H9 (cell line): ENCODE measurements around the gene TMPRSS3. TPM values are rescaled to one million over a fixed set of nuclear protein-coding genes. Genes with fewer than 3 reads are reported as not detected.

Source experiments
- DNase-seq: peaks from one replicate; pipeline ENCODE4 v3.0.0-alpha.2; 2017
- H2AFZ ChIP-seq: one replicate; pipeline ENCODE4 v1.6.1; 2013; ENCODE audit warnings: mild to moderate bottlenecking, low read length, control low read depth, moderate library complexity
- H2AK5ac ChIP-seq: 2 replicates; pipeline ENCODE4 v1.6.1; 2013; ENCODE audit warnings: low read length, control low read depth, mixed read lengths; ENCODE audit not compliant: insufficient read length
- H2BK120ac ChIP-seq: one replicate; pipeline ENCODE4 v1.6.1; 2013; ENCODE audit warnings: low read depth, mild to moderate bottlenecking, low read length, control low read depth, inconsistent platforms; ENCODE audit not compliant: poor library complexity, severe bottlenecking
- H2BK12ac ChIP-seq: 2 replicates; pipeline ENCODE4 v1.6.1; 2013; ENCODE audit warnings: low read length, control low read depth, mixed read lengths, low read depth; ENCODE audit not compliant: insufficient read length
- H2BK15ac ChIP-seq: 2 replicates; pipeline ENCODE4 v1.6.1; 2013; ENCODE audit warnings: low read depth, low read length, control low read depth
- H2BK20ac ChIP-seq: one replicate; pipeline ENCODE4 v1.6.1; 2013; ENCODE audit warnings: low read depth, mild to moderate bottlenecking, low read length, control low read depth, inconsistent platforms; ENCODE audit not compliant: poor library complexity, severe bottlenecking
- H2BK5ac ChIP-seq: 2 replicates; pipeline ENCODE4 v1.6.1; 2013; ENCODE audit warnings: low read length, control low read depth, mixed read lengths; ENCODE audit not compliant: insufficient read length
- H3K14ac ChIP-seq: 2 replicates; pipeline ENCODE4 v1.6.1; 2013; ENCODE audit warnings: low read length, control low read depth; ENCODE audit not compliant: insufficient read depth
- H3K18ac ChIP-seq: 2 replicates; pipeline ENCODE4 v1.6.1; 2013; ENCODE audit warnings: low read depth, mild to moderate bottlenecking, mixed read lengths, low read length, control low read depth; ENCODE audit not compliant: insufficient read length
- H3K23ac ChIP-seq: 2 replicates; pipeline ENCODE4 v1.6.1; 2013; ENCODE audit warnings: low read length, control low read depth, mixed read lengths, low read depth; ENCODE audit not compliant: insufficient read length
- H3K23me2 ChIP-seq: 2 replicates; pipeline ENCODE4 v1.6.1; 2013; ENCODE audit warnings: low read depth, mild to moderate bottlenecking, mixed read lengths, low read length, control low read depth; ENCODE audit not compliant: insufficient read length, poor library complexity, severe bottlenecking
- H3K27ac ChIP-seq: 2 replicates; pipeline ENCODE4 v1.5.1; 2013; ENCODE audit warnings: low read length, control low read depth, mixed read lengths, low read depth; ENCODE audit not compliant: insufficient read length
- H3K27me3 ChIP-seq: 2 replicates; pipeline ENCODE4 v1.6.1; 2013; ENCODE audit warnings: low read length, control low read depth, inconsistent platforms; ENCODE audit not compliant: insufficient read depth
- H3K4ac ChIP-seq: 2 replicates; pipeline ENCODE4 v1.6.1; 2013; ENCODE audit warnings: low read depth, mild to moderate bottlenecking, control low read depth, inconsistent platforms, low read length, moderate library complexity
- H3K4me1 ChIP-seq: 2 replicates; pipeline ENCODE4 v1.6.1; 2013; ENCODE audit warnings: low read length, control low read depth, inconsistent platforms; ENCODE audit not compliant: insufficient read depth
- H3K4me2 ChIP-seq: 2 replicates; pipeline ENCODE4 v1.6.1; 2013; ENCODE audit warnings: low read length, control low read depth, mixed read lengths; ENCODE audit not compliant: insufficient read length, insufficient read depth
- H3K56ac ChIP-seq: 2 replicates; pipeline ENCODE4 v1.6.1; 2013; ENCODE audit warnings: low read depth, mild to moderate bottlenecking, mixed read lengths, low read length, control low read depth; ENCODE audit not compliant: insufficient read length
- H3K79me1 ChIP-seq: 2 replicates; pipeline ENCODE4 v1.6.1; 2013; ENCODE audit warnings: low read depth, mild to moderate bottlenecking, moderate library complexity, low read length, control low read depth, inconsistent platforms; ENCODE audit not compliant: insufficient read depth, poor library complexity, severe bottlenecking
- H3K79me2 ChIP-seq: 2 replicates; pipeline ENCODE4 v1.6.1; 2013; ENCODE audit warnings: low read length, control low read depth, inconsistent platforms; ENCODE audit not compliant: insufficient read depth
- H3K9ac ChIP-seq: 2 replicates; pipeline ENCODE4 v1.6.1; 2013; ENCODE audit warnings: low read length, control low read depth, mixed read lengths; ENCODE audit not compliant: insufficient read length; ENCODE audit errors: extremely low read depth
- H3K9me3 ChIP-seq: one replicate; pipeline ENCODE4 v1.6.1; 2013; ENCODE audit warnings: low read depth, low read length, inconsistent platforms; ENCODE audit not compliant: control insufficient read depth
- H3T11ph ChIP-seq: one replicate; pipeline ENCODE4 v1.6.1; 2013; ENCODE audit warnings: mild to moderate bottlenecking, low read length, control low read depth, inconsistent platforms
- H4K20me1 ChIP-seq: one replicate; pipeline ENCODE4 v1.6.1; 2013; ENCODE audit not compliant: control insufficient read depth, insufficient read length, insufficient read depth
- H4K5ac ChIP-seq: 2 replicates; pipeline ENCODE4 v1.6.1; 2013; ENCODE audit warnings: low read depth, mild to moderate bottlenecking, mixed read lengths, low read length, control low read depth; ENCODE audit not compliant: insufficient read length
- H4K8ac ChIP-seq: replicated peaks from 2 replicates; pipeline ENCODE4 v1.6.1; 2013; ENCODE audit warnings: low read length, control low read depth, mixed read lengths, low read depth; ENCODE audit not compliant: insufficient read length
- H4K91ac ChIP-seq: 2 replicates; pipeline ENCODE4 v1.6.1; 2013; ENCODE audit warnings: low read depth, mild to moderate bottlenecking, moderate library complexity, mixed read lengths, low read length, control low read depth; ENCODE audit not compliant: insufficient read length
- H3K27ac Mint-ChIP-seq, 3 experiments: 2 replicates in 2 of 3; 3 replicates in 1 of 3; pipeline ENCODE4 v1.8.0; 2020 to 2021; ENCODE audit warnings: mixed read lengths in 3 of 3, mild to moderate bottlenecking in 1 of 3, moderate library complexity in 1 of 3
- H3K27me3 Mint-ChIP-seq: 2 replicates; pipeline ENCODE4 v1.8.0; 2021; ENCODE audit warnings: low read depth, mild to moderate bottlenecking, moderate library complexity, mixed read lengths
- H3K36me3 Mint-ChIP-seq, 3 experiments: 2 replicates in 2 of 3; 3 replicates in 1 of 3; pipeline ENCODE4 v1.8.0; 2020 to 2021; ENCODE audit warnings: low read depth in 3 of 3, mixed read lengths in 3 of 3; ENCODE audit not compliant: insufficient read depth in 1 of 3
- H3K4me1 Mint-ChIP-seq, 2 experiments: 2 replicates each; pipeline ENCODE4 v1.8.0; 2020; ENCODE audit warnings: mixed read lengths in 2 of 2
- H3K4me3 Mint-ChIP-seq, 2 experiments: 2 replicates in 1 of 2; 3 replicates in 1 of 2; pipeline ENCODE4 v1.8.0; 2020 to 2021; ENCODE audit warnings: mild to moderate bottlenecking in 2 of 2, mixed read lengths in 2 of 2, moderate library complexity in 1 of 2
- H3K9me3 Mint-ChIP-seq, 2 experiments: 2 replicates in 1 of 2; 3 replicates in 1 of 2; pipeline ENCODE4 v1.8.0; 2020; ENCODE audit warnings: mild to moderate bottlenecking in 2 of 2, mixed read lengths in 2 of 2, moderate library complexity in 1 of 2
- WGBS: extraction: QIAGEN DNeasy Blood & Tissue Kit; methylation state at CpG from one replicate; pipeline ENCODE4 v1.1.7; 2013; ENCODE audit warnings: missing lambda C conversion rate, low lambda C conversion rate, mixed read lengths; ENCODE audit not compliant: insufficient read length; ENCODE audit errors: extremely low coverage; 5-methylcytosine and 5-hydroxymethylcytosine counted together
- total RNA-seq: library from RNA; stranded (reverse); gene quantifications from 2 replicates; pipeline ENCODE4 v1.2.1, GENCODE V29; 2021
- TF ChIP-seq, protein P1 (sequence below): fragments of 200-600 bp; sonication (generic); conservative IDR thresholded peaks from 3 replicates; pipeline ENCODE4 v1.8.0; 2021; ENCODE audit warnings: antibody characterized with exemption, mild to moderate bottlenecking

The TMPRSS3 gene
- total RNA-seq, 1 experiment from 2014 or later = 0.31 TPM

DNA sequence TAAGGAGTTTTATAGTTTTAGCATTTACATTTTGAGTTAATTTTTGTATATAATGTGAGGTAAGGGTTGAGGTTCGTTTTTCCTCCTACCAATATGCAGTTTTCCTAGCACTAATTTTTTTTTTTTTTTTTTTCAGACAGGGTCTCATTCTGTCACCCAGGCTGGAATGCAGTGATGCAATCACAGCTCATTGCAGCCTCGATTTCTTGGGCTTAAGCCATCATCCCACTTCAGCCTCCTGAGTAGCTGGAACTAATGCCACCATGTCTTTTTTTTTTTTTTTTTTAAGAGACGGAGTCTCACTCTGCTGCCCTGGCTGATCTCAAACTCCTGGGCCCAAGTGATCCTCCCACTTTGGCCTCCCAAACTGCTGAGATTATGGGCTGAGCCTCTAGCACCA lies 5.3 kb upstream of the TMPRSS3 start:
- Histone ChIP-seq H2BK5ac (no peak overlapping the region), H3K23ac (no peak overlapping the region), H3K18ac (no peak overlapping the region), H2AK5ac (no peak overlapping the region), H3T11ph (no peak overlapping the region), H2BK120ac (no peak overlapping the region), H3K9ac (no peak overlapping the region), H3K27ac (no peak overlapping the region), H2BK12ac (no peak overlapping the region), H2BK20ac (no peak overlapping the region), H3K4ac (no peak overlapping the region), H3K27me3 (no peaks in the 10 kb centered on the region), H3K79me1 (no peaks in the 10 kb centered on the region), H2AFZ (no peak overlapping the region), H4K8ac (no peak overlapping the region), H3K4me2 (no peak overlapping the region), H3K56ac (no peak overlapping the region), H4K5ac (no peak overlapping the region), H3K14ac (no peak overlapping the region), H3K4me1 (no peaks in the 10 kb centered on the region), H2BK15ac (no peak overlapping the region), H3K23me2 (no peaks in the 10 kb centered on the region), H3K9me3 (no peaks in the 10 kb centered on the region), H4K20me1 (no peaks in the 10 kb centered on the region), H3K79me2 (no peaks in the 10 kb centered on the region), H4K91ac (no peak overlapping the region)
- Mint-ChIP-seq H3K36me3 (no peaks in the 10 kb centered on the region), H3K4me3 (no peak overlapping the region), H3K27ac (no peak overlapping the region), H3K27me3 (peaks cover 3% of the 10 kb centered on the region), H3K9me3 (no peaks in the 10 kb centered on the region), H3K4me1 (peaks cover 13 to 16% of the 10 kb centered on the region in 2 experiments)
- TF ChIP-seq, protein P1, sequence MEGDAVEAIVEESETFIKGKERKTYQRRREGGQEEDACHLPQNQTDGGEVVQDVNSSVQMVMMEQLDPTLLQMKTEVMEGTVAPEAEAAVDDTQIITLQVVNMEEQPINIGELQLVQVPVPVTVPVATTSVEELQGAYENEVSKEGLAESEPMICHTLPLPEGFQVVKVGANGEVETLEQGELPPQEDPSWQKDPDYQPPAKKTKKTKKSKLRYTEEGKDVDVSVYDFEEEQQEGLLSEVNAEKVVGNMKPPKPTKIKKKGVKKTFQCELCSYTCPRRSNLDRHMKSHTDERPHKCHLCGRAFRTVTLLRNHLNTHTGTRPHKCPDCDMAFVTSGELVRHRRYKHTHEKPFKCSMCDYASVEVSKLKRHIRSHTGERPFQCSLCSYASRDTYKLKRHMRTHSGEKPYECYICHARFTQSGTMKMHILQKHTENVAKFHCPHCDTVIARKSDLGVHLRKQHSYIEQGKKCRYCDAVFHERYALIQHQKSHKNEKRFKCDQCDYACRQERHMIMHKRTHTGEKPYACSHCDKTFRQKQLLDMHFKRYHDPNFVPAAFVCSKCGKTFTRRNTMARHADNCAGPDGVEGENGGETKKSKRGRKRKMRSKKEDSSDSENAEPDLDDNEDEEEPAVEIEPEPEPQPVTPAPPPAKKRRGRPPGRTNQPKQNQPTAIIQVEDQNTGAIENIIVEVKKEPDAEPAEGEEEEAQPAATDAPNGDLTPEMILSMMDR = no peak
- DNase-seq = no peak
- WGBS = no CpG with 5 or more reads among the region's 3 CpGs
